ENCODE results near the gene DCTN4. TPM values are rescaled to one million over a fixed set of nuclear protein-coding genes. Genes with fewer than 3 reads are reported as not detected.

DCTN4 gene
- polyA plus RNA-seq, 4 donors: 15.7 to 46.6 (median 19.9) TPM

DNA sequence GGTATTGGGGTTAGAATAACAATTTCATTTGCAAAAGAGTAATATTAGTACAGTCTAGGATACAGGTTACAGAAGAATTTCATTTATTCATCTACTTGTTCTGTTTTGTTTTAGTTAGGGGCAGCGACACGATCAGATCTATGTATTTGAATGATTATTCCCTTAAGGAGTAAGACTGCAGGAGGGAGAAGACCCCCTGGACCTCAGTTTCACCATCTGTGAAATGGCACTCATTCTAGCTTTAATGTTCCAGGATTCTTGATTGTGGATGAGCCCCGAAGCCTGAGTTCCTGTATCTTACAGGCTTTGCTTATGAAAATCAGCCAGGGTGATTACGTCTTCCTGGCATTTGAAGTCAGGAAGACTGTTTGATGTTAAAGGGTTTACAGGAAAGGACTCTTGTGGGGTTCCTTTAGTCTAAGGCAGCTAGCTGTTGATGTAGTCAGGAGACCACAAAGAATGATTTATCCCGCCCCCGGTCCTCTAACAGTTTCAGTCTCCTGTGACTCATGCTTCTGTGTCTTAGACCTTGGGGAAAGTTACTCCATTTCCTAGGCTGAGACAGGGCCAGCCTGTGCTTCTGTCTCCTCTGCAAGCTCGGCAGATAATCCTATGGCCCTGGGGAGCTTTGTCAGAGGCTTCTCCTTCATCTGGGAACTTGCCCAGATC, 31.3 kb upstream of the DCTN4 start:
- H3K27ac ChIP-seq (ENCODE audit: low read depth in 1 of 3, low read length in 2 of 3): peak overlapping the region in 1 of 3 donors; percentile 82
- 29 to 58% (median 49%) methylated on average over 7 of the region's 7 CpGs for WGBS, 3 donors
- FAIRE-seq: no peak
- H3K4me1 ChIP-seq (ENCODE audit: control insufficient read depth in 3 of 3, insufficient read depth in 2 of 3, low read depth in 1 of 3, low read length in 2 of 3): peaks cover 4 to 15% (median 10%) of the 10 kb centered on the region in 3 donors
- peaks cover 0 to 5% (median 0%) of the 10 kb centered on the region in 3 donors for H3K36me3 ChIP-seq (ENCODE audit: control insufficient read depth in 3 of 3, insufficient read depth in 2 of 3, low read depth in 1 of 3, low read length in 3 of 3)
- peak in 1 of 2 donors; percentile 50 for DNase-seq
- H3K27me3 ChIP-seq (ENCODE audit: control insufficient read depth in 3 of 3, insufficient read depth in 3 of 3, low read length in 3 of 3): no peaks in the 10 kb centered on the region
- H3K4me3 ChIP-seq (ENCODE audit: low read depth in 1 of 3, low read length in 3 of 3): no peak overlapping the region
- no peaks in the 10 kb centered on the region for H3K9me3 ChIP-seq (ENCODE audit: control insufficient read depth in 2 of 2, insufficient read depth in 1 of 2, low read depth in 1 of 2, low read length in 1 of 2)

- Histone ChIP-seq H3K4me1 (ENCODE audit: control insufficient read depth in 3 of 3, insufficient read depth in 2 of 3, low read depth in 1 of 3, low read length in 2 of 3) (peaks cover 4 to 15% (median 10%) of the 10 kb centered on the region in 3 donors), H3K27me3 (ENCODE audit: control insufficient read depth in 3 of 3, insufficient read depth in 3 of 3, low read length in 3 of 3) (no peaks in the 10 kb centered on the region), H3K9me3 (ENCODE audit: control insufficient read depth in 2 of 2, insufficient read depth in 1 of 2, low read depth in 1 of 2, low read length in 1 of 2) (no peaks in the 10 kb centered on the region), H3K27ac (ENCODE audit: low read depth in 1 of 3, low read length in 2 of 3) (peak overlapping the region in 1 of 3 donors; percentile 65), H3K36me3 (ENCODE audit: control insufficient read depth in 3 of 3, insufficient read depth in 2 of 3, low read depth in 1 of 3, low read length in 3 of 3) (peaks cover 0 to 5% (median 0%) of the 10 kb centered on the region in 3 donors), H3K4me3 (ENCODE audit: low read depth in 1 of 3, low read length in 3 of 3) (no peak overlapping the region)
- DNase-seq: no peak
- whole genome bisulfite sequencing, 3 donors: 42 to 67% (median 58%) methylated on average over 6 of the region's 6 CpGs
- FAIRE-seq: no peak
Observed at GRCh38 chr5:150789450-150789849, 30.6 kb upstream of the DCTN4 start.

GRCh38 chr5:150788977-150789376, 30.2 kb upstream of the DCTN4 start:
- FAIRE-seq (peak; percentile 88), DNase-seq (peak in 1 of 2 donors; percentile 62)
- Histone ChIP-seq H3K9me3 (ENCODE audit: control insufficient read depth in 2 of 2, insufficient read depth in 1 of 2, low read depth in 1 of 2, low read length in 1 of 2) (no peaks in the 10 kb centered on the region), H3K27ac (ENCODE audit: low read depth in 1 of 3, low read length in 2 of 3) (peak overlapping the region in 1 of 3 donors; percentile 3), H3K36me3 (ENCODE audit: control insufficient read depth in 3 of 3, insufficient read depth in 2 of 3, low read depth in 1 of 3, low read length in 3 of 3) (peaks cover 0 to 5% (median 0%) of the 10 kb centered on the region in 3 donors), H3K27me3 (ENCODE audit: control insufficient read depth in 3 of 3, insufficient read depth in 3 of 3, low read length in 3 of 3) (no peaks in the 10 kb centered on the region), H3K4me3 (ENCODE audit: low read depth in 1 of 3, low read length in 3 of 3) (no peak overlapping the region), H3K4me1 (ENCODE audit: control insufficient read depth in 3 of 3, insufficient read depth in 2 of 3, low read depth in 1 of 3, low read length in 2 of 3) (peaks cover 7 to 15% (median 10%) of the 10 kb centered on the region in 3 donors)

DNA sequence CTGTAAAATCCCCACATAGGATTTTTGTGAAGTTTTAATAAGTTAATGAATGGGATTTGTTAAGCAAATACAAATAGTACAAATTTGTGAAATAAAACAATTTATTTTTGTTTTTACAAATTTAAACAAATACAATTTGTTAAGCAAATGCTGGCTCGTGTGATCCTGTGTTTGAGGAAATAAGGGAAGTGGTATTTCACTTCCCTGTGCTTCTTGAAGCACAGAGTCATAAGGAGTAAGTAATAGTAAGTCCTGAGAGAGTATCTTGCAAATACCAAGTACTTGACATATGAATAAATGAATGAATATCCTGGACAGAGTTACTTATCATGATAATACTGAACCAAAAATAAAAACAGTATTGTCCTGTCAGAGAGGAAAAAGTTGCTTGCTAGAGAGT, 28.8 kb upstream of the DCTN4 start:
- no peak overlapping the region for H3K27ac ChIP-seq (ENCODE audit: low read depth in 1 of 3, low read length in 2 of 3)
- FAIRE-seq (no peak), DNase-seq (no peak)
- H3K27me3 ChIP-seq (ENCODE audit: control insufficient read depth in 3 of 3, insufficient read depth in 3 of 3, low read length in 3 of 3): no peaks in the 10 kb centered on the region
- H3K4me1 ChIP-seq (ENCODE audit: control insufficient read depth in 3 of 3, insufficient read depth in 2 of 3, low read depth in 1 of 3, low read length in 2 of 3): peaks cover 13 to 23% (median 17%) of the 10 kb centered on the region in 3 donors
- H3K36me3 ChIP-seq (ENCODE audit: control insufficient read depth in 3 of 3, insufficient read depth in 2 of 3, low read depth in 1 of 3, low read length in 3 of 3): peaks cover 0 to 5% (median 0%) of the 10 kb centered on the region in 3 donors
- WGBS, 3 donors: 25 to 30% (median 28%) methylated on average over 1 of the region's 1 CpG
- H3K4me3 ChIP-seq (ENCODE audit: low read depth in 1 of 3, low read length in 3 of 3): no peak overlapping the region
- H3K9me3 ChIP-seq (ENCODE audit: control insufficient read depth in 2 of 2, insufficient read depth in 1 of 2, low read depth in 1 of 2, low read length in 1 of 2): no peaks in the 10 kb centered on the region

DNA sequence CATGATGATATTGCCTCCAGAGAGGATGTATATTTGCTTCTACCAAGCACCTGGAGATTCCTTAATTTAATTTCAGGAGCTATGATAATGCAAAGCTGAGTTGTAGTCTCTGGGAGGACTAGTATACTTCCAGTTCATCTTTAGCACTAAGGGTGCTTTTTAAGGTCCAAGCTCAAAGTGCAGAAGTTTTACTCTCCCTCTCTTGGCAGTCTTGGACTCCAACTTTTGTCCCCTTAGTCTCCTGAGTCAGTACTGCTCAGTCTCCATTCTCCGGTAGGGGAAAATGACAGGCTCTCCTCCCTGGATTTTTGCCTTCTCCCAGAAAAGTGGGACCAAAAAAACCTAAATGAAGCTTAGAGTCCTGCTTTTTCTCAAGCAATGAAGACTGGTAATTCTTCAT, 28.1 kb upstream of the DCTN4 start:
- Histone ChIP-seq H3K36me3 (ENCODE audit: control insufficient read depth in 3 of 3, insufficient read depth in 2 of 3, low read depth in 1 of 3, low read length in 3 of 3) (peaks cover 0 to 5% (median 0%) of the 10 kb centered on the region in 3 donors), H3K9me3 (ENCODE audit: control insufficient read depth in 2 of 2, insufficient read depth in 1 of 2, low read depth in 1 of 2, low read length in 1 of 2) (no peaks in the 10 kb centered on the region), H3K27ac (ENCODE audit: low read depth in 1 of 3, low read length in 2 of 3) (peak overlapping the region in 1 of 3 donors; percentile 32), H3K4me3 (ENCODE audit: low read depth in 1 of 3, low read length in 3 of 3) (no peak overlapping the region), H3K4me1 (ENCODE audit: control insufficient read depth in 3 of 3, insufficient read depth in 2 of 3, low read depth in 1 of 3, low read length in 2 of 3) (peaks cover 13 to 30% (median 25%) of the 10 kb centered on the region in 3 donors), H3K27me3 (ENCODE audit: control insufficient read depth in 3 of 3, insufficient read depth in 3 of 3, low read length in 3 of 3) (no peaks in the 10 kb centered on the region)
- DNase-seq (peak; percentile 49 to 70), FAIRE-seq (no peak)
- 21 to 64% (median 32%) methylated on average over 1 of the region's 1 CpG for WGBS, 3 donors

GRCh38 chr5:150785950-150786349, 27.1 kb upstream of the DCTN4 start:
- Histone ChIP-seq H3K4me3 (ENCODE audit: low read depth in 1 of 3, low read length in 3 of 3) (no peak overlapping the region), H3K36me3 (ENCODE audit: control insufficient read depth in 3 of 3, insufficient read depth in 2 of 3, low read depth in 1 of 3, low read length in 3 of 3) (peaks cover 0 to 8% (median 0%) of the 10 kb centered on the region in 3 donors), H3K27me3 (ENCODE audit: control insufficient read depth in 3 of 3, insufficient read depth in 3 of 3, low read length in 3 of 3) (no peaks in the 10 kb centered on the region), H3K27ac (ENCODE audit: low read depth in 1 of 3, low read length in 2 of 3) (no peak overlapping the region), H3K4me1 (ENCODE audit: control insufficient read depth in 3 of 3, insufficient read depth in 2 of 3, low read depth in 1 of 3, low read length in 2 of 3) (peaks cover 17 to 38% (median 34%) of the 10 kb centered on the region in 3 donors), H3K9me3 (ENCODE audit: control insufficient read depth in 2 of 2, insufficient read depth in 1 of 2, low read depth in 1 of 2, low read length in 1 of 2) (no peaks in the 10 kb centered on the region)
- 86 to 96% (median 90%) methylated on average over 1 of the region's 1 CpG for WGBS, 3 donors
- DNase-seq: no peak
- FAIRE-seq: no peak

- H3K36me3 ChIP-seq (ENCODE audit: control insufficient read depth in 3 of 3, insufficient read depth in 2 of 3, low read depth in 1 of 3, low read length in 3 of 3): peaks cover 0 to 16% (median 0%) of the 10 kb centered on the region in 3 donors
- H3K4me1 ChIP-seq (ENCODE audit: control insufficient read depth in 3 of 3, insufficient read depth in 2 of 3, low read depth in 1 of 3, low read length in 2 of 3): peaks cover 11 to 52% (median 29%) of the 10 kb centered on the region in 3 donors
Observed at GRCh38 chr5:150783422-150783928, 24.7 kb upstream of the DCTN4 start.

GRCh38 chr5:150782850-150783249, 24.0 kb upstream of the DCTN4 start:
- DNase-seq: no peak
- Histone ChIP-seq H3K9me3 (ENCODE audit: control insufficient read depth in 2 of 2, insufficient read depth in 1 of 2, low read depth in 1 of 2, low read length in 1 of 2) (no peaks in the 10 kb centered on the region), H3K4me3 (ENCODE audit: low read depth in 1 of 3, low read length in 3 of 3) (no peak overlapping the region), H3K4me1 (ENCODE audit: control insufficient read depth in 3 of 3, insufficient read depth in 2 of 3, low read depth in 1 of 3, low read length in 2 of 3) (peaks cover 11 to 54% (median 29%) of the 10 kb centered on the region in 3 donors), H3K36me3 (ENCODE audit: control insufficient read depth in 3 of 3, insufficient read depth in 2 of 3, low read depth in 1 of 3, low read length in 3 of 3) (peaks cover 0 to 16% (median 0%) of the 10 kb centered on the region in 3 donors), H3K27ac (ENCODE audit: low read depth in 1 of 3, low read length in 2 of 3) (peak overlapping the region; percentile 74 to 84 (median 82)), H3K27me3 (ENCODE audit: control insufficient read depth in 3 of 3, insufficient read depth in 3 of 3, low read length in 3 of 3) (no peaks in the 10 kb centered on the region)
- FAIRE-seq: no peak
- 8 to 40% (median 15%) methylated on average over 3 of the region's 3 CpGs for WGBS, 3 donors

More at GRCh38 chr5:150783422-150783928, 24.7 kb upstream of the DCTN4 start:
- Histone ChIP-seq H3K27me3 (ENCODE audit: control insufficient read depth in 3 of 3, insufficient read depth in 3 of 3, low read length in 3 of 3) (no peaks in the 10 kb centered on the region), H3K4me3 (ENCODE audit: low read depth in 1 of 3, low read length in 3 of 3) (peak overlapping the region in 1 of 3 donors; percentile 9), H3K27ac (ENCODE audit: low read depth in 1 of 3, low read length in 2 of 3) (peak overlapping the region; percentile 74 to 84 (median 82)), H3K9me3 (ENCODE audit: control insufficient read depth in 2 of 2, insufficient read depth in 1 of 2, low read depth in 1 of 2, low read length in 1 of 2) (no peaks in the 10 kb centered on the region)
- 3 to 5% (median 3%) methylated on average over 7 of the region's 7 CpGs for whole genome bisulfite sequencing, 3 donors
- DNase-seq: peak; percentile 93 to 97
- FAIRE-seq: no peak
